DMS53 treated with DMSO at 0.1 percent for 48 hours (cell line): Measurements from ENCODE around the gene MRGPRF.

ENCODE experiments used
- DNase-seq: peaks from one replicate; lab custom pipeline; 2025; ENCODE audit not compliant: unreplicated experiment; lab: John Stamatoyannopoulos, UW

MRGPRF gene

GRCh38 chr11:69013009-69013951 lies at the start of gene MRGPRF:
TSS of gene MRGPRF (minus strand) at chr11:69013246. CDS start at chr11:69009901, 3,345 bp downstream.
- no peak for DNase-seq

- DNase-seq: no peak
These were observed 49.3 kb upstream of the MRGPRF start for GRCh38 chr11:69062169-69062855.

GRCh38 chr11:69061713-69062053 lies 48.6 kb upstream of the MRGPRF start:
- no peak for DNase-seq

GRCh38 chr11:69060806-69061712 lies 48.0 kb upstream of the MRGPRF start:
- no peak for DNase-seq

GRCh38 chr11:69059985-69060384 lies 46.9 kb upstream of the MRGPRF start:
- no peak for DNase-seq

- no peak for DNase-seq
These were observed 46.4 kb upstream of the MRGPRF start for GRCh38 chr11:69059429-69059828.

- DNase-seq: no peak
These were observed 45.6 kb upstream of the MRGPRF start for GRCh38 chr11:69058511-69059270.

GRCh38 chr11:69057801-69058200 lies 44.8 kb upstream of the MRGPRF start:
- no peak for DNase-seq

GRCh38 chr11:69057236-69057635 lies 44.2 kb upstream of the MRGPRF start:
- no peak for DNase-seq

- DNase-seq: no peak
These were observed 42.8 kb upstream of the MRGPRF start for GRCh38 chr11:69055598-69056516.

- no peak for DNase-seq
These were observed 42.2 kb upstream of the MRGPRF start for GRCh38 chr11:69055212-69055586.

- DNase-seq: no peak
These were observed 41.6 kb upstream of the MRGPRF start for GRCh38 chr11:69054397-69055211.

- no peak for DNase-seq
These were observed 40.7 kb upstream of the MRGPRF start for GRCh38 chr11:69053546-69054396.

GRCh38 chr11:69053169-69053477 lies 40.1 kb upstream of the MRGPRF start:
- no peak for DNase-seq

- DNase-seq: no peak
These were observed 39.5 kb upstream of the MRGPRF start for GRCh38 chr11:69052343-69053168.

- no peak for DNase-seq
These were observed 38.6 kb upstream of the MRGPRF start for GRCh38 chr11:69051381-69052342.
